GM18505 (cell line): Measurements from ENCODE around the gene TECTA.
"Not testable (repeated sequence)": the region's sequence is repeated elsewhere in the genome, so short reads cannot be mapped to it uniquely, and the experiment has no call there.

ENCODE experiments used
- ATAC-seq: cut with Tn5 transposase; IDR thresholded peaks from one replicate; pipeline ENCODE4 v1.9.1; 2021; ENCODE audit not compliant: unreplicated experiment
- POLR2A ChIP-seq: IDR thresholded peaks from 4 replicates; pipeline ENCODE4 v1.6.1; 2011; ENCODE audit warnings: borderline replicate concordance; ENCODE audit not compliant: insufficient read depth, insufficient read length; ENCODE audit errors: extremely low read depth

TECTA gene

GRCh38 chr11:121226415-121227263, 125.6 kb downstream of the TECTA start:
- ATAC-seq, result no peak
- no peak for TF ChIP-seq POLR2A

GRCh38 chr11:121228851-121229250, 127.8 kb downstream of the TECTA start:
- ATAC-seq, result no peak
- no peak for TF ChIP-seq POLR2A

- ATAC-seq, result no peak
- TF ChIP-seq POLR2A, result no peak
These were observed 128.6 kb downstream of the TECTA start for GRCh38 chr11:121229495-121230215.

- no peak for TF ChIP-seq POLR2A
- ATAC-seq, result no peak
These were observed 130.7 kb downstream of the TECTA start for GRCh38 chr11:121231576-121232278.

GRCh38 chr11:121235057-121235456, 134.0 kb downstream of the TECTA start:
- TF ChIP-seq POLR2A, result no peak
- ATAC-seq, result no peak

- peak; percentile 62 for ATAC-seq
- TF ChIP-seq POLR2A, result no peak
These were observed 135.3 kb downstream of the TECTA start for GRCh38 chr11:121236115-121237001.

DNA sequence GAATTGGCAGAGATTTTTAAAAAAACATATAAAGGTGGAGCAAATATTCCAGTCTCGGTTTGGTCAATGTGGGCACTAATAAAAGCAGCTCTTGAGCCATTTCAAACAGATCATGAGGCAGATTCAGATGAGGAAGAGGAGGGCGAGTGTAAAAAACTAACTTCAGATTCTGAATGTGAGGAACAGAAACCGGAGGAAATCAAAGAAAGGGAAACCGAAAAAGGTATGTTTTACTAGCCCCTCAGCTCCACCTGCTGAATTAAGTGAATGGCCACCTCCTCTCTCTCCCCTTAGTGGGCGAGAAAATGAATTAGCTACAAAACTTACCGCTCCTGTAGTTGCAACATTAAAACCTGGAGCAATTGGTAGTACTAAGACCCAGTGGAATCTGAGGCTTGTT, 136.2 kb downstream of the TECTA start:
- ATAC-seq, result not testable (repeated sequence)

- TF ChIP-seq POLR2A, result no peak
- ATAC-seq, result no peak
These were observed 136.9 kb downstream of the TECTA start for GRCh38 chr11:121237686-121238658.

- ATAC-seq, result no peak
These were observed 137.9 kb downstream of the TECTA start for GRCh38 chr11:121238956-121239355.

GRCh38 chr11:121240001-121240400, 139.0 kb downstream of the TECTA start:
- ATAC-seq, result not testable (repeated sequence)

More at GRCh38 chr11:121238956-121239355, 137.9 kb downstream of the TECTA start:
- no peak for TF ChIP-seq POLR2A

- TF ChIP-seq POLR2A, result no peak
- ATAC-seq, result no peak
These were observed 139.7 kb downstream of the TECTA start for GRCh38 chr11:121240650-121241303.
